Measurements from ENCODE around the gene SDR42E1. TPM values are rescaled to one million over a fixed set of nuclear protein-coding genes. Genes with fewer than 3 reads are reported as not detected.

SDR42E1 gene
- total and polyA plus RNA-seq, 4 donors, result 1.9 to 6.5 (median 3.3) TPM

- Histone ChIP-seq H3K4me3 (ENCODE audit: low read depth in 1 of 3, low read length in 3 of 3) (no peak overlapping the region), H3K9ac (ENCODE audit: low read depth in 1 of 2, low read length in 2 of 2) (no peak overlapping the region), H3K4me1 (ENCODE audit: control insufficient read depth in 4 of 4, insufficient read depth in 4 of 4, low read length in 3 of 4) (no peaks in the 10 kb centered on the region), H3K36me3 (ENCODE audit: control insufficient read depth in 4 of 4, insufficient read depth in 3 of 4, low read depth in 1 of 4, low read length in 3 of 4) (no peaks in the 10 kb centered on the region), H3K27ac (ENCODE audit: low read depth in 1 of 2, low read length in 2 of 2) (no peak overlapping the region), H3K27me3 (ENCODE audit: control insufficient read depth in 4 of 4, insufficient read depth in 4 of 4, low read length in 3 of 4) (no peaks in the 10 kb centered on the region), H3K9me3 (ENCODE audit: control insufficient read depth in 4 of 4, low read length in 3 of 4) (no peaks in the 10 kb centered on the region)
- TF ChIP-seq MAX (IDR thresholded peaks at IDR 0.05) (no peak), EGR1 (IDR thresholded peaks at IDR 0.05; ENCODE audit: low read depth in 2 of 2) (no peak), YY1 (IDR thresholded peaks at IDR 0.05) (no peak), RXRA (IDR thresholded peaks at IDR 0.05) (no peak), GABPA (IDR thresholded peaks at IDR 0.05 in 1 of 2, conservative IDR thresholded peaks at IDR 0.05 in 1 of 2) (no peak), FOXA2 (IDR thresholded peaks at IDR 0.05) (no peak), TAF1 (conservative IDR thresholded peaks at IDR 0.05) (no peak), NR2F2 (IDR thresholded peaks at IDR 0.05) (no peak), RAD21 (IDR thresholded peaks at IDR 0.05) (no peak), FOXA1 (IDR thresholded peaks at IDR 0.05) (no peak), SP1 (IDR thresholded peaks at IDR 0.05) (no peak), JUND (IDR thresholded peaks at IDR 0.05) (no peak), HNF4A (conservative IDR thresholded peaks at IDR 0.05) (no peak), ZBTB33 (IDR thresholded peaks at IDR 0.05) (no peak), REST (IDR thresholded peaks at IDR 0.05) (no peak)
- no peak for DNase-seq (ENCODE audit: low spot score)
- 86% methylated on average over 5 of the region's 5 CpGs for WGBS
Measured at GRCh38 chr16:81987706-81988105, 23.6 kb downstream of the SDR42E1 start.

- no peaks in the 10 kb centered on the region for H3K36me3 ChIP-seq (ENCODE audit: control insufficient read depth in 4 of 4, insufficient read depth in 3 of 4, low read depth in 1 of 4, low read length in 3 of 4)
- TF ChIP-seq JUND (IDR thresholded peaks at IDR 0.05) (no peak), RXRA (IDR thresholded peaks at IDR 0.05) (no peak), SP1 (IDR thresholded peaks at IDR 0.05) (no peak), RAD21 (IDR thresholded peaks at IDR 0.05) (no peak), REST (IDR thresholded peaks at IDR 0.05) (no peak), EGR1 (IDR thresholded peaks at IDR 0.05; ENCODE audit: low read depth in 2 of 2) (no peak), MAX (IDR thresholded peaks at IDR 0.05) (no peak), YY1 (IDR thresholded peaks at IDR 0.05) (no peak), GABPA (IDR thresholded peaks at IDR 0.05 in 1 of 2, conservative IDR thresholded peaks at IDR 0.05 in 1 of 2) (no peak), FOXA1 (IDR thresholded peaks at IDR 0.05) (no peak), CTCF (IDR thresholded peaks at IDR 0.05; ENCODE audit: low read depth, low read length, missing input control) (no peak), HNF4G (IDR thresholded peaks at IDR 0.05) (no peak), ZBTB33 (IDR thresholded peaks at IDR 0.05) (no peak), NR2F2 (IDR thresholded peaks at IDR 0.05) (no peak), FOXA2 (IDR thresholded peaks at IDR 0.05) (no peak), HNF4A (conservative IDR thresholded peaks at IDR 0.05) (no peak), TAF1 (conservative IDR thresholded peaks at IDR 0.05) (no peak)
- H3K9ac ChIP-seq (ENCODE audit: low read depth in 1 of 2, low read length in 2 of 2), result no peak overlapping the region
- no peaks in the 10 kb centered on the region for H3K4me1 ChIP-seq (ENCODE audit: control insufficient read depth in 4 of 4, insufficient read depth in 4 of 4, low read length in 3 of 4)
- 90% methylated on average over 8 of the region's 8 CpGs for WGBS
- no peaks in the 10 kb centered on the region for H3K27me3 ChIP-seq (ENCODE audit: control insufficient read depth in 4 of 4, insufficient read depth in 4 of 4, low read length in 3 of 4)
- no peaks in the 10 kb centered on the region for H3K9me3 ChIP-seq (ENCODE audit: control insufficient read depth in 4 of 4, low read length in 3 of 4)
- no peak for DNase-seq (ENCODE audit: low spot score)
- no peak overlapping the region for H3K27ac ChIP-seq (ENCODE audit: low read depth in 1 of 2, low read length in 2 of 2)
- no peak overlapping the region for H3K4me3 ChIP-seq (ENCODE audit: low read depth in 1 of 3, low read length in 3 of 3)
Measured at GRCh38 chr16:81987121-81987520, 24.1 kb downstream of the SDR42E1 start.
